IPS-18c (cell line): ENCODE results near the gene ANKRD23.
"Not testable (repeated sequence)": the region's sequence is repeated elsewhere in the genome, so short reads cannot be mapped to it uniquely, and the experiment has no call there.

Experiments used
- H3K4me3 ChIP-seq: 2 replicates; pipeline ENCODE4 v1.7.0; 2013; ENCODE audit warnings: low read depth, mild to moderate bottlenecking, low read length, moderate library complexity; ENCODE audit not compliant: insufficient read depth
- H3K9me3 ChIP-seq: one replicate; pipeline ENCODE4 v1.6.1; 2013; ENCODE audit warnings: mild to moderate bottlenecking, low read length, moderate library complexity; ENCODE audit not compliant: control insufficient read depth, insufficient read depth

The ANKRD23 gene

DNA sequence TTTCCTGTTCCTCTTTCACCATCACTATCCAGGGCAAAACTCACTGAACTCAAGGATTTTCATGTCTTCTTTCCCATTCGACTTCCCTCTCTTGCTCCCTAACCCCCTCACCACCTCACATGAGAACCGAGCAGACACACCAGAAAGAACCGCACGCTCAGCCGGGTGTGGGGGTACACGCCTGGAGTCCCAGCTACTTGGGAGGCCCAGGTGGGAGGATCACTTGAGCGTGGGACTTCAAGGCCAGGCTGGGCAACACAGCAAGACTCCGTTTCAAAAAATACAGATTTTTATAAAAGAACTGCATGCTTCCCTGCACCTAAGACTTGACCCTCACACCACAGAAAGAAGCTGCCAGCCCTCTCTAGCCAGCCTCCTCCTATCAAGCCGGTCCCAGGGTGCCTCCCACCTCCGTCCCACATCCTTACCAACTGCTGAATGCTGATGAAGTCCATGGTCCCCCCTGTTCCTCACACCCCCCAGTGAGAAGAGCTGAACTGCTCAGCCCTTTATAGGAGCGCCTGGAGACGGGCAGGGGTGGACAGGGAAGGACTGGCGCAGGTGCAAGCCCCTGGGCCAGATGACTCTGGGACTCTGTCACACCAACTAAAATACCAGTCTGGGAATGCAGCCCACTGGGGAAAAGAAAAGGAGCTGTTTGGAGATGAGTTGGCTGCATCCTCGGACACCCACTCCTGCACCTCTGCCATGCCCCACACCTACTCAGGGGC is at the start of gene ANKRD23:
TSS of gene ANKRD23 (minus strand) at position 484 of the 731 bp plus-strand sequence. CDS start at position 455, 29 bp downstream.
- Histone ChIP-seq H3K4me3 (no peak within 1 kb of the TSS), H3K9me3 (no peaks in the 10 kb centered on the region)

- Histone ChIP-seq H3K9me3 (no peaks in the 10 kb centered on the region), H3K4me3 (no peak overlapping the region)
These were observed 47.9 kb upstream of the ANKRD23 start for GRCh38 chr2:96891591-96892333.

DNA sequence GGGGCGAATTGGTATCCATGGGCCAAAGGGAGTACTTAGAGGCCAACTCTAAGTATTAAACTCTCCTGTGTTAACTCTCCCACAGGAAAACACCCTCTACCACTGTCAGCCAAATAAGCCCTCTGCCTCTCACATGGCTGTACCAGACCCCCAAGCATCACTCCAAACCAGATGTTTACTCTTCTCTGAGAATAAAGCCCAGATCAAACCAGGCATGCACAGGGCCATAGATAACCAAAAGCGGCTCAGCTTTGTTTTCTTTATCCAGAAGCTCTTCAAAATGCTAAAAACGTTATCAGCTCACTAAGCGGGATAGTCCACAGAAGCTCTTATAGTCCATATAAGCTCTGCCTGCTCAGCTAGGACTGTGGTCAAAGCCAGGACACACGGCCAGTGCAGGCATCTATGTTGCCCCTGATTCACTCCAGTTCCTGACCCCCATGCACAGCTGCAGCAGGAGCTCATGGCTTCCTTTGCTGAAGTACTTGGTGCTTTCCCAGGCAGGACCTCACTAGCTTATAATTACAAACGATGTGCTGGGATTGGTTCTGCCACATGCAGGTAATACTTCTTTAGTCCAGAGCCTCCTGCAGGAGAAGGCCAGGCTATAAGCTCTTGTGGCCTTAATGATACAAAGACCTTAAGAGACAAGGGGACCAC is 47.0 kb upstream of the ANKRD23 start:
- Histone ChIP-seq H3K4me3 (no peak overlapping the region), H3K9me3 (no peaks in the 10 kb centered on the region)

GRCh38 chr2:96890252-96890651 is 46.4 kb upstream of the ANKRD23 start:
- Histone ChIP-seq H3K4me3 (no peak overlapping the region), H3K9me3 (no peaks in the 10 kb centered on the region)

DNA sequence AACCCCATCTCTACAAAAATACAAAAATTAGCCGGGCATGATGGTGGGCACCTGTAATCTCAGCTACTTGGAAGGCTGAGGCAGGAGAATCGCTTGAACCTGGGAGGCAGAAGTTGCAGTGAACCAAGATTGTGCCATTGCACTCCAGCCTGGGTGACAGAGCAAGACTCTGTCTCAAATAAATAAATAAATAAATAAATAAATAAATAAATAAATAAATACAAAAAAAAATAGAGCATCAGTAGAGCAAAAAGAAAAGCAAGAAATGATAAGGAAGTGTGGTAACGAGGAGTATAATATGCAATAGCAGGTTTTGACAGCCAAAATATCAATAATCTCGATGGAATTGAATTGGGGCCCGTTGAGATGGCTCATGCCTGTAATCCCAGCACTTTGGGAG is 45.7 kb upstream of the ANKRD23 start:
- not testable (repeated sequence) for H3K4me3 ChIP-seq, H3K9me3 ChIP-seq

GRCh38 chr2:96888072-96889011 is 44.5 kb upstream of the ANKRD23 start:
- no peaks in the 10 kb centered on the region for H3K9me3 ChIP-seq
- no peak overlapping the region for H3K4me3 ChIP-seq

GRCh38 chr2:96887493-96888012 is 43.7 kb upstream of the ANKRD23 start:
- Histone ChIP-seq H3K9me3 (no peaks in the 10 kb centered on the region), H3K4me3 (no peak overlapping the region)

DNA sequence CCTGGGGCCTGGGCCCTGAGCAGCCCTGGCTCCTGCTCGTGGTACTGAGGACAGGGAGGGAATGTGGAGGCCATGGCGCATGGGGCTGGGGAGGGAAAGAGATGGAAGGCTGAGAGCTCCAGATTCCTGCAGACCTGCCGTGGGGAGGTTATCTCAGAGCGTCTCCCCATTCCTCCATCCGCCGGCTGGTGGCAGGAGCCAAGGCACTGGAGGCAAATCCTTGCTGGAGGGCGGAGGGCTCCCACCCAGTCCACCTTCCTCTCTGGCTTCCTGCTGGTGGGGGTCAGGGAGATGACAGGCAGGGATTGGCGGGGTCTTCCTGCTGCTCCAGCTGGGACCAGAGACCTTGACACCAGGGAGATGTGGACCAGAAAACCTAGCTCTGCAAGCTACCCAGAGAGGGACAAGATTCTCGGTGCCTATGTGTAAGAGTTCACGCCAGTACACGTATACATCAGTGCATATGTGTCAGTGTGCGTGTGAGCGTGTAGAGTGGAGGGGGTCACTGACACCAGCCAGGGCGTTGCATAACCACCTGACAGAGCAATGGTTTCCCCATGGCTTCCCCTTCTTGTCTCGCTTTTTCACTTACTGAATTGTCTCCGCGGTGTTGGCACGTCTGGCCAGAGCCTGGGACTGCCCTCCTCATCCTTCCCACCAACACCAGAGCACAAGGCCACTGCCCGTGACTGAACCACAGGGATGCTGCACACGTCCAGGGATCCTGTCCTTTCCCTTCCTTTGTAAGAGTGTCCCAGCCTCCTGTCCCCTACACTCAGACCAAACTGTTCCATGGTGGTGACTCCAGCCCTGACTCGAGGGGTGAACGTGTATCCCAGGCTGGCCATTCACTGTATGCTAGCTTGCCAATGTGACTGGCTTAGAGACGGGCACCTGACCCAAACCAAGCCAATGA is 41.9 kb upstream of the ANKRD23 start:
- Histone ChIP-seq H3K4me3 (no peak overlapping the region), H3K9me3 (no peaks in the 10 kb centered on the region)

DNA sequence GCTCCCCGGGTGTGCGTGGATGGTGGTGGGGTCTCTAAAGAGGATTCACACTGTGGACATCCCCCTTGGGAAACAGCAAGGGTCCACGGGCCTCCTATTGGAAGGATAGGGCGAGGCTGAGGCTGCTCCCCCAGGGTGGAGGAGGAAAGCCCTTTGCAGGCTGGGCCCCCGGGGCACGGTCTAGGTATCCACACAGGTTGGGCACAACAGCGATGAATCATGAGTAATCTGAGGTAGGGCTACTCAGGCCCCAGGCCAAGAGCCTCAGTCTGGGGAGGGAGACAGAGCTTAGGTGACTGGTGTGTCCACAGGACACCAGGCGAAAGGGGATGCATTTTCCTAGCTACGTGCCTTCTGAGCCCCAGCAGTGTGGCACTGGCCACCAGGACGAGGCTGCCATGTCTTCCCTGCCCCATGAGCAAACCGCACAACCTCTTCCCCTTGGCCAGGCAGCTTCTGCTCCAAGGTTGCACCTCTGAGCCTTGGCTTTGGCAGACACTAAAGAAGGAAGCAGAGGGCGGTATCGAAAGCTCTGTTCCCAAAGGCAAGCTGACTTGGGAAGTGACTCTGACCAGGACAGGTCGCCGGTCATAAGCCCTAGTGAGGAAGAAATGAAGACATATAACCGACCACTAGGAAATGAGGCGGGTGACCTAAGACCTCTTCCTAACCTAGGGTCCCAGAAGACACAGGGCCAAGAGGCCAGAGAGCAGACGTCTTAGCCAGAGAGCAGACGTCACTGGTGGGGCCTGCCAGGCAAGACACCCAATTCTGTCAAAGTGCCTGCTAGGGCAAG is 40.7 kb upstream of the ANKRD23 start:
- Histone ChIP-seq H3K4me3 (no peak overlapping the region), H3K9me3 (no peaks in the 10 kb centered on the region)

DNA sequence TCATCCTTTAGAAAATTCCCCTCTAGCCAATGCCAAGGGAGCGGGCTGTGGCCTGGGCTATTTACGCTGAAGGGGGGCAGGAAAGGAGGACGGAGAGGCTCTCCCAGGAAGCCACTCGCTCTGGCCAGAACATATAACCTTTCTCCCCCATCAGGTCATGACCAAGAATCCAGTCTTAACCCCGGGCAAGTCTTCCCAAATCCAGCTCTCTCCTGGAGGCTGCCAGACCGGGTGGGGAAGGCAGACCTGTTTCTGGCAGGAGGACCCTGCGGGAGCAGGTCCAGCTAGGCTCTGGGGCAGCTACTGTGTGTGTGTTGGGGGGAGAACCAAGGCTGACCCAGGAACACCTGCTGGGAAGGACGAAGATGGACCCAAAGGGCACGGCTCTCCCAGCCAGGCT is 39.5 kb upstream of the ANKRD23 start:
- Histone ChIP-seq H3K4me3 (no peak overlapping the region), H3K9me3 (no peaks in the 10 kb centered on the region)

DNA sequence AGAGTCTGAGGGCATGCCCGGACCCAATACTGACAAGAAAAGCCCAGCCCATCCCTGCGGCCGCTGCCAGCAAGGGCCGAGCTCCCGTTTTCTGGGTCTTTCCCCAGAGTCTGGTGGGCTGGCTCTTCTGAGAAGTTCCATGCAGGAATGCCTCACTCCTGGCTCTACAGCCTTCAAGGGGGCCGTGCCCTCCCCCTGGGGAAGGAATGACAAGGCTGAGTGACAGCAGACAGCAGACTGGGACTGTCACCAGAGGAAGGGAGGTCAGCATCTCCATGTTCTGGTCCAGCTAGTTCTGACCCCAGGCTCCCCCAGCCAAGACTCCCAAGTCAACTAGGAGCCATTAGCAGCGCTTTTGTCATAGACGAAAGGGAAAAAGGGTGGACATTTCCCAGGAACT is 39.1 kb upstream of the ANKRD23 start:
- H3K4me3 ChIP-seq = no peak overlapping the region

DNA sequence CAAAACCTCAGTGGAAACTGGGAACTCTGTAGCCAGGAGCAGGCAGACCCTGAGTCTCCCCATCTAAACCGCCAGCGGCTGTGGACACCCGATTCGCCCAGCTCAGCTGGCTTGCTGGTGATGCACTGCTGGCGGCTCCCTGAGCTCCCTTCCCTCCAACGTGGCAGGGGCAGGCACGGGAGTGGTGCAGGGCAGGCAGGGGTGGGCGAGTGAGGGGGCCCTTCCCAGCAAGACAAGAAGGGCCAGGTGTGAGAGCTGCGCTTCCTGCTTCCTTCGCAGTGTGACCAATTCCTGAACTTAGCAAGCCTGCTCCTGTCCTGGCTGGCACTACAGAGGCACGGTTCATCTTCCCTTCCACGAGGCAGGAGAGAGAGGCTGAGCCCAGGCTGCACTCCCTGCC is 38.4 kb upstream of the ANKRD23 start:
- Histone ChIP-seq H3K9me3 (no peaks in the 10 kb centered on the region), H3K4me3 (no peak overlapping the region)

More for the DNA sequence above, 39.1 kb upstream of the ANKRD23 start:
- no peaks in the 10 kb centered on the region for H3K9me3 ChIP-seq

DNA sequence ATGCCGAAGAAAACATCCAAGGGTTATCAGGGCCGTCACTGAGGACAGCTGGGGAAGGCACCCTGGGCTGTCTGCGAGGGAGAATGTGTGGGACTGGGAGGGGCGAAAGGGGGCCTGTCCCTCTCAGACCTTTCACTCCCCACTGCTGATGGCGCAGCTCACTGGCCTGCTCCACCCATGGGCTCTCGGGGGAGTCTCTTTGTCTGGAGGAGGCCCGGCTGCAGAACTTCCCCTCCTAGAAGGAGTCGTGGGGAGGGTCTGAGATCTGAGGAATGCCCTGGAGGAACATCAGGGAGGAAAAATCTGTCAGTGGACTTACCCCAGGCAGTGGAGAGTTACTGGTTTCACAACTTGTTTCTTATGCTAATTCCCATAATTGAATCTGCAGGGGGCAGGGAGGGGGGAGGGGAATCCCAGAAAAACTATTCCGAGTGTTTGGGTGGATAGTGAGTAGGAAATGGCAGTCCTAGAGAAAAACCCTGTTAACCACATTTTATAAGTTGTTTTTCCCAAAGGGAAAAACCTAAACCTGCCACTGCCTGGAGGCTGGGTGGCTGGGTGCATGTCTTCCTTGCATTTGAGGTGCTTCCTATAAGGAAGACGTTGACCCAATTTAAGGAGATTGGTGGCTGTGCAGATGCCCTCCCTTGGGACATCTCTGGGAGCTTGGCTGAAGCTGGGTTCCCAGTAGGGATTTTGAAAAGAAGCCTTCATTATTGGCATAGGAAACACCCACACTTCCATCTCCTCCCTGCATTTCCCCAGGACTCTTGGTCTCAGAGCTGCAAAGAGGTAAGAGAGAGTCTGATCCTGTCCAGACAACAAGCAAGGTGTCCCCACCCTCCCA is 37.8 kb upstream of the ANKRD23 start:
- no peak overlapping the region; the same call in 1 of the 2 replicates for H3K4me3 ChIP-seq
- no peaks in the 10 kb centered on the region for H3K9me3 ChIP-seq

GRCh38 chr2:96880891-96881273 is 37.1 kb upstream of the ANKRD23 start:
- Histone ChIP-seq H3K4me3 (no peak overlapping the region), H3K9me3 (no peaks in the 10 kb centered on the region)
